MG63 (cell line): ENCODE results near the gene SMIM11. TPM values are rescaled to one million over a fixed set of nuclear protein-coding genes. Genes with fewer than 3 reads are reported as not detected.
"Not testable (repeated sequence)": the region's sequence is repeated elsewhere in the genome, so short reads cannot be mapped to it uniquely, and the experiment has no call there.

ENCODE experiments used
- DNase-seq: peaks from one replicate; pipeline ENCODE4 v3.0.0-alpha.2; 2020
- H3K27me3 ChIP-seq: fragments of 250-450 bp; sonication (Bioruptor Pico); 2 replicates; pipeline ENCODE4 v1.5.1; 2020; ENCODE audit warnings: mild to moderate bottlenecking, moderate library complexity
- H3K36me3 ChIP-seq: fragments of 250-450 bp; sonication (Bioruptor Pico); 2 replicates; pipeline ENCODE4 v1.5.1; 2020; ENCODE audit warnings: mild to moderate bottlenecking, moderate library complexity
- H3K4me3 ChIP-seq: fragments of 250-450 bp; sonication (Bioruptor Pico); 2 replicates; pipeline ENCODE4 v1.5.1; 2020; ENCODE audit warnings: mild to moderate bottlenecking, moderate library complexity
- H3K9me3 ChIP-seq: fragments of 250-450 bp; sonication (Bioruptor Pico); 2 replicates; pipeline ENCODE4 v1.5.1; 2020; ENCODE audit warnings: mild to moderate bottlenecking, moderate library complexity
- total RNA-seq: library from RNA; depleted of rRNA; stranded (reverse); fragments of >200 nt; shearing (Covaris generic); gene quantifications from 2 replicates; pipeline ENCODE4 v1.2.3, GENCODE V29; 2014; ENCODE audit warnings: low replicate concordance; rRNA removed

The SMIM11 gene
- total RNA-seq = 7.9 and 12.3 TPM in 2 replicates

GRCh38 chr21:34374940-34375618 lies at the start of gene SMIM11:
SMIM11 (plus strand) TSS chr21:34375507; CDS start chr21:34379505, 3,998 bp downstream.
- H3K27me3 ChIP-seq, DNase-seq, H3K4me3 ChIP-seq, H3K36me3 ChIP-seq, H3K9me3 ChIP-seq: not testable (repeated sequence)

GRCh38 chr21:34330055-34330454 lies 45.3 kb upstream of the SMIM11 start:
- H3K27me3 ChIP-seq = no peaks in the 10 kb centered on the region
- H3K4me3 ChIP-seq = no peak overlapping the region
- H3K9me3 ChIP-seq = no peaks in the 10 kb centered on the region
- no peak for DNase-seq
- H3K36me3 ChIP-seq = no peaks in the 10 kb centered on the region

GRCh38 chr21:34331726-34332125 lies 43.6 kb upstream of the SMIM11 start:
- Histone ChIP-seq H3K4me3 (no peak overlapping the region), H3K27me3 (no peaks in the 10 kb centered on the region), H3K9me3 (no peaks in the 10 kb centered on the region), H3K36me3 (no peaks in the 10 kb centered on the region)
- DNase-seq = no peak

GRCh38 chr21:34332347-34332746 lies 43.0 kb upstream of the SMIM11 start:
- Histone ChIP-seq H3K27me3 (no peaks in the 10 kb centered on the region), H3K4me3 (no peak overlapping the region), H3K9me3 (no peaks in the 10 kb centered on the region), H3K36me3 (no peaks in the 10 kb centered on the region)
- no peak for DNase-seq

GRCh38 chr21:34333121-34333739 lies 42.1 kb upstream of the SMIM11 start:
- DNase-seq = no peak
- no peaks in the 10 kb centered on the region for H3K27me3 ChIP-seq
- no peak overlapping the region for H3K4me3 ChIP-seq
- no peaks in the 10 kb centered on the region for H3K36me3 ChIP-seq
- H3K9me3 ChIP-seq = no peaks in the 10 kb centered on the region

- Histone ChIP-seq H3K27me3 (no peaks in the 10 kb centered on the region), H3K4me3 (no peak overlapping the region)
- DNase-seq = no peak
Measured at GRCh38 chr21:34335316-34335715, 40.0 kb upstream of the SMIM11 start.

GRCh38 chr21:34336245-34336644 lies 39.1 kb upstream of the SMIM11 start:
- Histone ChIP-seq H3K9me3 (no peaks in the 10 kb centered on the region), H3K27me3 (no peaks in the 10 kb centered on the region), H3K4me3 (no peak overlapping the region), H3K36me3 (no peaks in the 10 kb centered on the region)
- no peak for DNase-seq

More at GRCh38 chr21:34335316-34335715, 40.0 kb upstream of the SMIM11 start:
- H3K36me3 ChIP-seq = no peaks in the 10 kb centered on the region
- no peaks in the 10 kb centered on the region for H3K9me3 ChIP-seq

- no peaks in the 10 kb centered on the region for H3K9me3 ChIP-seq
- H3K4me3 ChIP-seq = no peak overlapping the region
- H3K36me3 ChIP-seq = no peaks in the 10 kb centered on the region
- no peak for DNase-seq
- H3K27me3 ChIP-seq = no peaks in the 10 kb centered on the region
Measured at GRCh38 chr21:34336756-34337391, 38.4 kb upstream of the SMIM11 start.

GRCh38 chr21:34337741-34338140 lies 37.6 kb upstream of the SMIM11 start:
- Histone ChIP-seq H3K36me3 (no peaks in the 10 kb centered on the region), H3K27me3 (no peaks in the 10 kb centered on the region), H3K4me3 (no peak overlapping the region), H3K9me3 (no peaks in the 10 kb centered on the region)
- DNase-seq = no peak

GRCh38 chr21:34338226-34338625 lies 37.1 kb upstream of the SMIM11 start:
- H3K27me3 ChIP-seq = no peaks in the 10 kb centered on the region
- no peak for DNase-seq
- no peaks in the 10 kb centered on the region for H3K36me3 ChIP-seq
- no peak overlapping the region for H3K4me3 ChIP-seq
- no peaks in the 10 kb centered on the region for H3K9me3 ChIP-seq

- H3K4me3 ChIP-seq = no peak overlapping the region
- DNase-seq = no peak
- no peaks in the 10 kb centered on the region for H3K36me3 ChIP-seq
- H3K9me3 ChIP-seq = no peaks in the 10 kb centered on the region
- no peaks in the 10 kb centered on the region for H3K27me3 ChIP-seq
Measured at GRCh38 chr21:34340061-34340460, 35.2 kb upstream of the SMIM11 start.

- Histone ChIP-seq H3K9me3 (no peaks in the 10 kb centered on the region), H3K4me3 (no peak overlapping the region), H3K36me3 (no peaks in the 10 kb centered on the region), H3K27me3 (no peaks in the 10 kb centered on the region)
- no peak for DNase-seq
Measured at GRCh38 chr21:34342476-34342875, 32.8 kb upstream of the SMIM11 start.

GRCh38 chr21:34343347-34343746 lies 32.0 kb upstream of the SMIM11 start:
- Histone ChIP-seq H3K9me3 (no peaks in the 10 kb centered on the region), H3K36me3 (no peaks in the 10 kb centered on the region), H3K27me3 (no peaks in the 10 kb centered on the region), H3K4me3 (no peak overlapping the region)
- DNase-seq = no peak

GRCh38 chr21:34343838-34344381 lies 31.4 kb upstream of the SMIM11 start:
- Histone ChIP-seq H3K9me3 (no peaks in the 10 kb centered on the region), H3K36me3 (no peaks in the 10 kb centered on the region), H3K27me3 (no peaks in the 10 kb centered on the region), H3K4me3 (no peak overlapping the region)
- DNase-seq = no peak

GRCh38 chr21:34344584-34344983 lies 30.7 kb upstream of the SMIM11 start:
- Histone ChIP-seq H3K36me3 (no peaks in the 10 kb centered on the region), H3K27me3 (no peaks in the 10 kb centered on the region), H3K4me3 (no peak overlapping the region), H3K9me3 (no peaks in the 10 kb centered on the region)
- DNase-seq = no peak

- DNase-seq = no peak
- no peak overlapping the region for H3K4me3 ChIP-seq
- no peaks in the 10 kb centered on the region for H3K9me3 ChIP-seq
- no peaks in the 10 kb centered on the region for H3K36me3 ChIP-seq
- H3K27me3 ChIP-seq = no peaks in the 10 kb centered on the region
Measured at GRCh38 chr21:34345091-34345871, 30.0 kb upstream of the SMIM11 start.

GRCh38 chr21:34345892-34346291 lies 29.4 kb upstream of the SMIM11 start:
- no peak overlapping the region for H3K4me3 ChIP-seq
- no peak for DNase-seq
- no peaks in the 10 kb centered on the region for H3K27me3 ChIP-seq
- H3K9me3 ChIP-seq = no peaks in the 10 kb centered on the region
- no peaks in the 10 kb centered on the region for H3K36me3 ChIP-seq
